Cardiac muscle cell (in vitro differentiated cells and primary cell): ENCODE measurements around the gene FUCA1. TPM values are rescaled to one million over a fixed set of nuclear protein-coding genes. Genes with fewer than 3 reads are reported as not detected.

Experiments used
- DNase-seq, 2 donors: peaks; one replicate each; pipeline versions ENCODE4 v3.0.0 to v3.0.0-alpha.2; 2010 to 2017; ENCODE audit warnings: low read depth in 1 of 2, low spot score in 1 of 2
- H3K27ac ChIP-seq: fragments of 200-600 bp; sonication (generic); 2 replicates; pipeline ENCODE4 v1.5.1; 2016
- H3K27me3 ChIP-seq: fragments of 200-600 bp; sonication (generic); 2 replicates; pipeline ENCODE4 v1.6.0; 2016; ENCODE audit warnings: control low read depth
- H3K36me3 ChIP-seq: fragments of 200-600 bp; sonication (generic); 2 replicates; pipeline ENCODE4 v1.5.1; 2016; ENCODE audit warnings: control low read depth
- H3K4me1 ChIP-seq: fragments of 200-600 bp; sonication (generic); 2 replicates; pipeline ENCODE4 v1.8.1; 2017; ENCODE audit warnings: low read depth, mild to moderate bottlenecking, mixed run types
- H3K4me3 ChIP-seq: fragments of 200-600 bp; sonication (generic); 2 replicates; pipeline ENCODE4 v1.5.1; 2016; ENCODE audit warnings: mild to moderate bottlenecking
- H3K9me3 ChIP-seq: fragments of 200-600 bp; sonication (generic); 2 replicates; pipeline ENCODE4 v1.5.1; 2017; ENCODE audit warnings: low read depth, mild to moderate bottlenecking, control low read depth
- polyA plus RNA-seq: library from polyadenylated mRNA; unstranded; fragments of >200 nt; fragmentation: Nextera tagmentation; extraction: Ambion mirVana; gene quantifications from 2 replicates; pipeline ENCODE4 v1.2.1, GENCODE V29; 2016
- total RNA-seq: library from RNA; depleted of rRNA; stranded (reverse); fragments of >200 nt; gene quantifications from 2 replicates; pipeline ENCODE4 v1.2.3, GENCODE V29; 2016
- TF ChIP-seq, protein P1 (sequence below): IDR thresholded peaks from 2 replicates; pipeline ENCODE4 v1.5.1; 2012; ENCODE audit warnings: low read depth, mild to moderate bottlenecking, low read length

Gene FUCA1
- total and polyA plus RNA-seq, 2 experiments from 2014 or later, result 25.0 to 36.6 TPM

- TF ChIP-seq, protein P1, sequence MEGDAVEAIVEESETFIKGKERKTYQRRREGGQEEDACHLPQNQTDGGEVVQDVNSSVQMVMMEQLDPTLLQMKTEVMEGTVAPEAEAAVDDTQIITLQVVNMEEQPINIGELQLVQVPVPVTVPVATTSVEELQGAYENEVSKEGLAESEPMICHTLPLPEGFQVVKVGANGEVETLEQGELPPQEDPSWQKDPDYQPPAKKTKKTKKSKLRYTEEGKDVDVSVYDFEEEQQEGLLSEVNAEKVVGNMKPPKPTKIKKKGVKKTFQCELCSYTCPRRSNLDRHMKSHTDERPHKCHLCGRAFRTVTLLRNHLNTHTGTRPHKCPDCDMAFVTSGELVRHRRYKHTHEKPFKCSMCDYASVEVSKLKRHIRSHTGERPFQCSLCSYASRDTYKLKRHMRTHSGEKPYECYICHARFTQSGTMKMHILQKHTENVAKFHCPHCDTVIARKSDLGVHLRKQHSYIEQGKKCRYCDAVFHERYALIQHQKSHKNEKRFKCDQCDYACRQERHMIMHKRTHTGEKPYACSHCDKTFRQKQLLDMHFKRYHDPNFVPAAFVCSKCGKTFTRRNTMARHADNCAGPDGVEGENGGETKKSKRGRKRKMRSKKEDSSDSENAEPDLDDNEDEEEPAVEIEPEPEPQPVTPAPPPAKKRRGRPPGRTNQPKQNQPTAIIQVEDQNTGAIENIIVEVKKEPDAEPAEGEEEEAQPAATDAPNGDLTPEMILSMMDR, result no peak
- no peak overlapping the region for H3K4me3 ChIP-seq
These were observed 51.2 kb downstream of the FUCA1 start for GRCh38 chr1:23816906-23817305.

DNA sequence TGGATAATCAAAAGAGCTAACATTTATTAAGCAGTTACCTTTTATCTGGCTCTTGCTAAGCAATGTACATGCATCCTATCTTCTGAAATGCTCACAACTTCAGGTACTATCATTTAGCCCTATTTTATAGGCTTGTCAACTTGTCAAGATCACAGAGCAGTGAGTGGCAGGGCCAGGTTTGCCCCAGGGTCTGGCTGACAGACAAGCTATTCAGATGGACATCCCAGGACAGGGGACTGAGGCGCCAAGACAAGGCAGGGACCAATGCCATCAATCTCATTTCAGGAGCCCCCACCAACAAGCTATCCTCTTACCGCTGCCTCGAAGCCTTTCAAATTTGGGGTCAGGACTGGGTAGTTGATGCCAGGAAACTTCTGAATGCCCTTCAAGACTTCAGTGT is 51.7 kb downstream of the FUCA1 start:
- Histone ChIP-seq H3K36me3 (peaks cover 35% of the 10 kb centered on the region), H3K27ac (no peak overlapping the region), H3K4me3 (no peak overlapping the region), H3K27me3 (no peaks in the 10 kb centered on the region), H3K9me3 (no peaks in the 10 kb centered on the region), H3K4me1 (no peaks in the 10 kb centered on the region)
- DNase-seq, result no peak
- TF ChIP-seq, protein P1, result no peak

More at GRCh38 chr1:23816906-23817305, 51.2 kb downstream of the FUCA1 start:
- no peaks in the 10 kb centered on the region for H3K4me1 ChIP-seq
- DNase-seq, result no peak
- H3K36me3 ChIP-seq, result peaks cover 35% of the 10 kb centered on the region
- no peaks in the 10 kb centered on the region for H3K9me3 ChIP-seq
- H3K27ac ChIP-seq, result no peak overlapping the region
- H3K27me3 ChIP-seq, result no peaks in the 10 kb centered on the region

- no peak for DNase-seq
- TF ChIP-seq, protein P1, result no peak
- Histone ChIP-seq H3K4me1 (no peaks in the 10 kb centered on the region), H3K36me3 (peaks cover 32% of the 10 kb centered on the region), H3K4me3 (no peak overlapping the region), H3K27me3 (no peaks in the 10 kb centered on the region), H3K27ac (no peak overlapping the region), H3K9me3 (no peaks in the 10 kb centered on the region)
These were observed 54.1 kb downstream of the FUCA1 start for GRCh38 chr1:23814016-23814415.

DNA sequence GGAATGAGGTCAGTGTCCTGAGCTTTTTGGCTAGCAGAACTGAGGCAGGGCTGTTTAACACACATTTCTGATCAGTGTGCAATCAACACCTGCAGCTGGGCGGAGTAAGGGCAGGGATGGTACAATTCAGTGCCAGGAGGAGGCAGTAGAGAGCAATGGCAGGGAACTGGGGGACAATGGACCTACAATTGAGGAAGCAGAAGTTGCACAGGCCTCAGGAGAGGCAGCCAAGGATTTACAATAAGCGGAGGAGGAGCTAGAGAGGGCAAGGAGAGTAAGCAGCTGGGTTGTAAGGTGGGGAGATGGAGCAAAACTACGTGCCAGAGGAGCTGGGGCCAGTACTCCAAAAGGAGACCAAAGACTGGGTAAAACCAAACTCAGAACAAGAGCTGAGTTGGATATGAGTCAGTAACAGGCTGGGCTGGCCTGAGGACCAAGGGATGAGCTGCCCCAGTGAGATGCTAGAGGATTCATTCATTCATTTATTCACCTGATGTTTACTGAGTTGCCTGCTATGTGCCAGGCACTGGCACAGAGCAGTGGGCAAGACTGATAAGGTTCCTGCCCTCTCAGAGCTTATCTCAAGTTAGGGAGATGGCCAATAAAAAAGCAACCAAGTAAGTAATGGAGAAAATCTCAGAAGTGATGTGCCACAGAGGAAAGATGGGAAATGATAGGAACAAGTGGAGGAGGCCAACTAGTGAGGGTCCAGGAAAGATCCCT is 57.1 kb downstream of the FUCA1 start:
- Histone ChIP-seq H3K27me3 (no peaks in the 10 kb centered on the region), H3K27ac (no peak overlapping the region), H3K36me3 (peaks cover 17% of the 10 kb centered on the region), H3K9me3 (no peaks in the 10 kb centered on the region), H3K4me3 (no peak overlapping the region), H3K4me1 (no peaks in the 10 kb centered on the region)
- peak; percentile 41 for DNase-seq
- TF ChIP-seq, protein P1, result peak; percentile 54

DNA sequence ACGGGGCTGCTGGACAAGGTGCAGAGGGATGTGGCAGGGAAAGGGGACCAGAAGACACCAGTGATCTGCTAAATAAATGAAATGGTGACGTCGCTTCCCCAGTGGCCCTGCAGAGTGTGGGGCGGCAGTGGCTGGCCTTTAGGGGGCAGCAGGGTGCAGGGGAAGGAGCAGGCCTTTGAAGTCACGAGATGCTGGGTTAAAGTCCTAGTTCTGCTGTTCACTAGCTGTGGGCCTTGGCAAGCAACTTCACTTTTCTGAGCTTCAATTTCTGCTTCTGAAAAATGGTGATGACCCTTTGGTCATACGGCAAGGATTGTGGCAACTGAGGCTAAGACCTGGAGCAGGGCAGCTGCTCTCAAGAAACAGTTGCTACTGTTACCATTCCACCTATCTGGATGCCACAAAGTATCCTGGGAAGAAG is 58.3 kb downstream of the FUCA1 start:
- no peaks in the 10 kb centered on the region for H3K9me3 ChIP-seq
- H3K27ac ChIP-seq, result no peak overlapping the region
- H3K4me1 ChIP-seq, result no peaks in the 10 kb centered on the region
- TF ChIP-seq, protein P1, result peak; percentile 82
- no peaks in the 10 kb centered on the region for H3K27me3 ChIP-seq
- H3K4me3 ChIP-seq, result no peak overlapping the region
- peaks cover 14% of the 10 kb centered on the region for H3K36me3 ChIP-seq
- peak; percentile 74 to 76 for DNase-seq
